HFF-Myc (cell line): ENCODE measurements around the gene HOXA3.

ENCODE experiments used
- DNase-seq: peaks from one replicate; pipeline ENCODE4 v3.0.0-alpha.2; 2011; ENCODE audit warnings: low read depth; ENCODE audit errors: extremely low read depth
- H3K4me3 ChIP-seq: replicated peaks from 2 replicates; pipeline ENCODE4 v1.5.1; 2011; ENCODE audit warnings: low read depth, mild to moderate bottlenecking, control low read depth, low read length
- TF ChIP-seq, protein P1 (sequence below): IDR thresholded peaks from 2 replicates; pipeline ENCODE4 v1.5.1; 2012; ENCODE audit warnings: mild to moderate bottlenecking, low read depth, low read length, control low read depth; ENCODE audit errors: missing control alignments

HOXA3 gene

DNA sequence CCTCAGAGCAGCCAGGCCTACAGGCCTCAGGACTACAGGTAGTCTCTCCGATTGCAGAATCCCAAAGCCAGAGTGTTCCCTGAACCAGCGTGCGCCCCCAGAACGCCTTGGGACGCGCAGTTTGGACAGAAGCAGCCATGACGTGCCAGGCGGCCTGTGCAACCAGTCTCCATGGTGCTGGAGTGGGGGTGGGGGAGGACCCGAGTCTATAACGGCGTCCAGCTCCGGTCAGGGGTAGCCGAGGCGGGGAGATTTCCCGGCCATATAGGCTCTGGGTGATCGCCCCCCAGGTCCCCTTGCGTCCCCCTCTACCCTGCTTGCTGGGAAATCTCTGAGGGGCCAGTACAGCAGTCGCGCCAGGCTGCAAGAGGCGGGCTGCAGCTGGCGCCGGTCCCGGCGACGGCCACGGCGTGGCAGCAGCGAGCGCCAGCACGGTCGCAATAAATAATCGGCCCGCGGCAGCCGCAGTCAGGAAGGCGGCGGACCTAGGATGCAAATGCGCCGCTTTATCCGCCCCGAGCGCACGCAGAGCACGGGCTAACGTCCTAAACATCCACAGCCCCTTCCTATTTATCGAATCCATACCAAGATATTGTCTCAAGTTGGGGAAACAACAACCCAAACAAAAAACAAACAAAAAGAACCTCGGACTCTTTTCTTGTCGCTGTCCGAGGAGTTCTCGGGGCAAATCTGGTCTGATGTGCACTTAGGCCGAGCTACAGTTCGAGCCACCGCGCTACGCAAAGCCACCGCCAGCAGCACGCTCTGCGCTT, 1.6 kb downstream of the HOXA3 start:
- H3K4me3 ChIP-seq, result peak overlapping the region; percentile 50
- TF ChIP-seq, protein P1, sequence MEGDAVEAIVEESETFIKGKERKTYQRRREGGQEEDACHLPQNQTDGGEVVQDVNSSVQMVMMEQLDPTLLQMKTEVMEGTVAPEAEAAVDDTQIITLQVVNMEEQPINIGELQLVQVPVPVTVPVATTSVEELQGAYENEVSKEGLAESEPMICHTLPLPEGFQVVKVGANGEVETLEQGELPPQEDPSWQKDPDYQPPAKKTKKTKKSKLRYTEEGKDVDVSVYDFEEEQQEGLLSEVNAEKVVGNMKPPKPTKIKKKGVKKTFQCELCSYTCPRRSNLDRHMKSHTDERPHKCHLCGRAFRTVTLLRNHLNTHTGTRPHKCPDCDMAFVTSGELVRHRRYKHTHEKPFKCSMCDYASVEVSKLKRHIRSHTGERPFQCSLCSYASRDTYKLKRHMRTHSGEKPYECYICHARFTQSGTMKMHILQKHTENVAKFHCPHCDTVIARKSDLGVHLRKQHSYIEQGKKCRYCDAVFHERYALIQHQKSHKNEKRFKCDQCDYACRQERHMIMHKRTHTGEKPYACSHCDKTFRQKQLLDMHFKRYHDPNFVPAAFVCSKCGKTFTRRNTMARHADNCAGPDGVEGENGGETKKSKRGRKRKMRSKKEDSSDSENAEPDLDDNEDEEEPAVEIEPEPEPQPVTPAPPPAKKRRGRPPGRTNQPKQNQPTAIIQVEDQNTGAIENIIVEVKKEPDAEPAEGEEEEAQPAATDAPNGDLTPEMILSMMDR, result peak; percentile 77
- no peak for DNase-seq

DNA sequence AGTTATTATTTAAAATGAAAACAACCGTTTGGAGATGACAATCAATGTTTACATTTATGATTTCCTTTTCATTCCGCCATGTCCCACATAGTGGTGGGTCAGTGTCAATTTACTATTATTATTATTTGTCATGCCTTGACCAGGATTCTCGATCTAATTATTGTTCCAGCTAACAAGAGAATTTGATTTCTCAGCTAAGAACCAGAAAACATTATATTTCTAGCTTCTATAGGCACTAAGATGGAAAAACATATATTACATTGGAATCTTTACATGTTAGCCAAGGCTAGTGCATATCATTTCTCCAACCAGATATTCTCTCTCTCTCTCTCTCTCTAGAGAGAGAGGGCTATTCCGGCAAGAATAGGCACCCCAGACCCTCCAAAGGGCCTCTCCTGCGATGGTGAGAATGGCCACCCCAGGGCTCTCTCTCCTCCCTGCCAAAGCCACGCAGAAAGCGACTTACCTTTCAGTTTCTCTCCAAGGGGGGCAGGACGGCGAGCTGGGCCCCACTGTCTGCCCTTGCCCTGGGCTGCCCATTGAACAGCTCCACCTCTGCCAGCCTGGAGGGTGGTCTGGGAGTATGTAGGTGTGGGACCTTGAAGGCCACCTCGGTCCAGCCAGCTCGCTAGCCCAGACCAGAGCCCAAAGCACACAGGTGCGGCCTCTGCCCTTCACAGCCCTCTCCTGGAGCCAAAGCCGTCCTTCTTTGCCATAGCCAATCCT, 2.4 kb downstream of the HOXA3 start:
- TF ChIP-seq, protein P1, result no peak
- H3K4me3 ChIP-seq, result peak overlapping the region; percentile 50
- DNase-seq, result no peak

DNA sequence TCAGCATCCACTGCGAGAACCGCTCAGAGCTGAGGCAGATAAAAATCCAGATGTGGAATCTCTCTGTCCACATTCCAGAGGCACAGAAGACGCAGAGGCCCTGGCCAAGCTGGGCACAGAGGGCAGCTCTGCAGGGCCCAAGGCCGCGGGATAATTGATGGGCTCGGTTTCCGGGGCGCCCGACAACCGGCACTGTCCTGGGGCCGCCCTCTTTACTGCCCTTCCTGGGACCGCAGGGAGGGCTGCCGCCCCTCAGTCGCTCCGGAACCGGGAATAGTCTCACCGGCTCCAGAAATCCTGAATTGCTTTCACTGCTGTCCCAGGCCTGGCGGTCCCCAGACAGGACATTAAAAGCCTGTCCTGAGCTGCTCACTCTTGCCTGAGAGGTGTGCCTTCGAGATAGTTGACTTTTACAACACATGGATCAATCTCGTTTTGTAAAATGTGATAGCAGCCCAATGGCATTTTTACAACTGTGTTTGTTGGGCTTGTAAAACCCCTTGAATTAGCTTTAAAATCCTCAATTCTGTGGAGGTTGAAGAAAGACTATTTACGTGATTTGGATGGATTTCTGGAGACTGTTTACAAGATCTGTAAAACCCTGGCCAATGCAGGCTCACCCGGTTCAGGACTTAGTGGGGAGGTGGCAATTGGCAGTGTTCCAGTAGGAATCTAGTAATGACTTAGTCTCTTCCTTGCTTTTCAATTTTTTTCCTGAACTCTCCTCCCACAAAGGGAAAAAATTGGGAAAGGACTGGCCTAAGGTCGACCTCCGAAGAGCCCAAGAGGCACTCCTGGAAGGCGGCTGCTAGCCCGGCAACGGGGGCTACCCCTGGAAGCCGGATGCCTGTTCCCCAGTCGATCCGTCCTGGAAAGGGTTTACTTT, 3.4 kb downstream of the HOXA3 start:
- no peak for DNase-seq
- no peak overlapping the region for H3K4me3 ChIP-seq
- TF ChIP-seq, protein P1, result no peak

DNA sequence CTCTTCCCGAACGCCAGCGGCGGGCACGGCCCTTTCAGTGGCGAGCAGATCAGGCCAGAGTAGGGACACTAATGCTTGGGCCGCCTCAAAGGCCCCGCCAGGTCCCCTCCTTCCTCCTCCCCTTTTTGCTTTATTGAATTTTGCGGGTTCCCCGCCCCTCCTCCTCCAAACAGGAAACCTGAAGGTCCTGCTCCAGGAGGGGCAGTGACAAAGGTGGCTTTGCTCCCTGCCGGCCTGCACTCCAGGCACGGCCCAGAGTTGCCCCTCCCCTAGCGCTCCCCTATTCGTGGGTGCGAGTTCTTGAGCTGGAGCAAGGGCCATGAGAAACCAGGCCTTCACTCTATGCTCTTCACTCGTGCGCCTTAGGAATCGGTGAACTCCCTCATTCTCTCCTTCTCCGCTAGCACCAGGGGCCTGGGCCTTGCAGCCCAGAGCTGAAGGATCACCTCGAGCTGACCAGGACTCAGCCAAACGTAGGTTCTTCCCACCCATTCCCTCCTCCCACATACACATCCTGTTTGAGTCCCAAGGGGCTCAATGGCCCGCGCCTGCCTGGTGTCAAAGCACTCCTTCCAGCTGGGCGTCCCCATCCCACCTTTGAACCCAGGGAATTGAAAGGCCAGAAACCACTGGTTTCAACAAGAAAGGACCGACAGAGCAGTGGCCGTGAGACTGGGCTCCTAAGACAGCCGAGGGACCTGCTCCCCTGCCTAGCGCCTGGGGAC, 4.2 kb downstream of the HOXA3 start:
- DNase-seq, result no peak
- no peak overlapping the region for H3K4me3 ChIP-seq
- TF ChIP-seq, protein P1, result no peak

DNA sequence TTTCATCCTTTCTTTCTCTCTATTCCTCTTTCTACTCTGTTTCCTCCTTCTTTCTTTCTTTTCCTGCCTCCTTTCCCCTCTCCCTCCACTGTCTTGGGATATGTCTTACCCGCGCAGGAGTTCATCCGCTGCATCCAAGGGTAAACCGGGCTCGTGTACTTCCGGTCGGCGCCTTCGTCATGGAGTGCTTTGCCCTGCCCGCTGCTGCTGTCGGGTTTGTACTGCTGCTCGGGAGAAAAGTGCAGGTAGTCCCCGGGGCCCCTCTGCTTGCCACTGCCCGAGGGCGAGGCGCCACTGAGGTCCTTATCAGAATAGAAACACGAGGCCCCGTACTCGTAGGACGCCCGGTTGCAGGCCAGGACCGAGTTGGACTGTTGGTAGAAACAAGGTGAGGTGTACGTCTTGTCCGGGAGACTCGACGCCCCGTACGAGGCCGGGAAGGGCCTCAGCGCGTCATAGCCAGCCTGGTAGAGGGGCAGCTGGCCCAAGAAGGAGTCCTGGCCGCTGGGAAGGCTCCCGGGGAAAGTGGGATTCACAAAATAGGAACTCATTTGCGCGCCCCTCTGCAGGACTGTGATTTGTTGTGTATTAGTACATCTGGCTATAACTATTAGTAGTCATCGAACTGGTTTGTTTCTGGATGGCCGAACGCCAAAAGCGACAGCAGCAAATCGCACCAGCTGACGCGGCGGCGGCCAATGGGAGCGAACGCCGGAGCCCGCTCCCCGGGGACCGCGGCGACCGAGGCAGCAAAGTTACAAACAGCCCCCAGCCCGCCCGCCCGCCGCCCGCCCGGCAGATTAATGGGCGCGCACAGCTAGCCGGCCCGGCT, 5.0 kb downstream of the HOXA3 start, which contains the start of gene HOXA6:
Gene HOXA6 (minus strand): TSS at position 576 of the 832 bp plus-strand sequence. CDS start 25 bp downstream, at position 551.
- no peak within 1 kb of the TSS for H3K4me3 ChIP-seq
- TF ChIP-seq, protein P1, result no peak
- DNase-seq, result no peak
